WI38 (cell line): ENCODE results near the gene NXPE3.

Source experiments
- H3K4me3 ChIP-seq: 2 replicates; pipeline ENCODE4 v1.5.1; 2011; ENCODE audit warnings: low read depth, mild to moderate bottlenecking, control low read depth, low read length
- CTCF ChIP-seq: IDR thresholded peaks from 2 replicates; pipeline ENCODE4 v1.5.1; 2012; ENCODE audit warnings: low read depth, mild to moderate bottlenecking, control low read depth, low read length

Gene NXPE3

GRCh38 chr3:101784855-101785613 is 6.0 kb downstream of the NXPE3 start:
- H3K4me3 ChIP-seq: no peak overlapping the region
- no peak for TF ChIP-seq CTCF

GRCh38 chr3:101791778-101792177 is 12.8 kb downstream of the NXPE3 start:
- no peak overlapping the region for H3K4me3 ChIP-seq
- TF ChIP-seq CTCF: no peak

GRCh38 chr3:101796077-101796680 is 17.2 kb downstream of the NXPE3 start:
- no peak for TF ChIP-seq CTCF
- no peak overlapping the region for H3K4me3 ChIP-seq

GRCh38 chr3:101801174-101801573 is 22.2 kb downstream of the NXPE3 start:
- no peak for TF ChIP-seq CTCF

GRCh38 chr3:101802179-101802578 is 23.2 kb downstream of the NXPE3 start:
- no peak overlapping the region for H3K4me3 ChIP-seq
- no peak for TF ChIP-seq CTCF

More at GRCh38 chr3:101801174-101801573, 22.2 kb downstream of the NXPE3 start:
- no peak overlapping the region for H3K4me3 ChIP-seq

GRCh38 chr3:101803173-101803782 is 24.3 kb downstream of the NXPE3 start:
- peak; percentile 71 for TF ChIP-seq CTCF
- H3K4me3 ChIP-seq: no peak overlapping the region

GRCh38 chr3:101803939-101804338 is 24.9 kb downstream of the NXPE3 start:
- TF ChIP-seq CTCF: no peak

More at GRCh38 chr3:101803939-101804338, 24.9 kb downstream of the NXPE3 start:
- no peak overlapping the region for H3K4me3 ChIP-seq
